ENCODE measurements around the gene MYH15.

Gene MYH15

GRCh38 chr3:108448593-108448992 is 61.8 kb downstream of the MYH15 start:
- TF ChIP-seq CTCF (IDR thresholded peaks at IDR 0.05; ENCODE audit: low read depth, low read length) = no peak
- no peak overlapping the region for H3K4me3 ChIP-seq (ENCODE audit: low read depth, low read length)

DNA sequence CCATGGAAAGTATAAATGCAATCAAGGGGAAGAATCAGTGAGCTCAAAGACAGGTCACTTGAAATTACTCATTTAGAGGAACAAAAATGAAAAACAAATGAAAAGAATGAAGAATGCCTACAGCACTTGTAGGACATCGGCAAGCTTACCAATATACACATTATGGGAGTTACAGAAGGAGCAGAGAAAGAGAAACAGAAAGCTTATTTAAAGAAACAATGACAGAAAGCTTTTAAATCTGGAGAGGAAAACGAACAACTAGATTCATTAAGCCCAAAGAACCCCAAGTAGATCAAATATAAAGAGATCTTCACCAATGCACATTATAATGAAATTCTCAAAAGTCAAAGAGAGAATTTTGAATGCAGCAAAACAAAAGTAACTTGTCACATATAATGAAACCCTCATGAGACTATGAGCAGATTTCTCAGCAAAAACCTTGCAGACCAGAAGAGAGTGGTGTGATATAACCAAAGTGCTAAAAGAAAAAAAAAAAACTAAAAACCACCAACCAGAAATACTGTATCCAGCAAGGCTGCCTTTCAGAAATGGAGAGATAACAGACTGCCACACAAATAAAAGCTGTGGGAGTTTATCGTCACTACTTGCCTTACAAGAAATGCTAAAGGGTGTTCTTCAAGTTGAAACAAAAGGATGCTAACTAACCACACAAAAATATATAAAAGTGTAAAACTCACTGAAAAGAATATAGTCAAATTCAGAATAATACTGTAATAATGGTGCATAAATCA is 63.1 kb downstream of the MYH15 start:
- TF ChIP-seq CTCF (IDR thresholded peaks at IDR 0.05; ENCODE audit: low read depth, low read length) = no peak
- H3K4me3 ChIP-seq (ENCODE audit: low read depth, low read length) = no peak overlapping the region

DNA sequence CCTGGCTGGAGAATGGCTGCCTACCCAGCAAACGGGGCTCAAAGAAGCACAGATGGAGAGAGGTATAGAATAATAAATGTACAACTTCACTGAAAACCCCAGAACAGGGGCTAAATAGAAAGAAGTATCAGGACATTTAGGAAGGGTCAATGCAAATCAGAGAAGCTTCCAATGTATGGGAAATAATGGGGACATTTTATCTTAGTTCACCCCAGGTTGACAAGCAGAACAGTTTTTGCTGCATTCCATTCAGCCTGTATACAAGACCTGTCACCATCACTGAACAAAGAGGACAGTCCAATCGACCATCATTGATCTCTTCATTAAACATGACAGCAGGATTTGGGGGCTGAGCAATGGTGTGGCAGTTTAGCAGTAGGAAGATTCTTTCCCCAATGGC is 68.1 kb downstream of the MYH15 start:
- no peak for TF ChIP-seq CTCF (IDR thresholded peaks at IDR 0.05; ENCODE audit: low read depth, low read length)

DNA sequence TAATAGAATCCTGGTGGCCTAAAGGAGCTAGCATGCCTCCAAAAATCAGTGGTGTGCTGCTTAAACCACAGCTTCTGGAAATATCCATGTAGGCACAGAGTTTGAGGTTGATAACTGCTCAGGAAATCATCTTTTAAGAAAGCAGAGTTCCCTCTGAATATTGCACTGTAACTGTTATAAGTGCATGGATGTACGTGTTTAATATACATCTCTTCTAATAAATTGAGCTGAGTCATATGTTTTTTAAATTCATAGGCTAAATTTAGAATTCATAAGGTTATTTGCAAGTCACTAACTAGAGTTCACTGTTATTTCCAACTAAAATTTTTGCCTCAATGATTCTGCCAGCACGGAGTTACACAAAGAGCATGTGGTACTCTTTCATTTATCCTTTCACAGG is 68.9 kb downstream of the MYH15 start:
- TF ChIP-seq CTCF (IDR thresholded peaks at IDR 0.05; ENCODE audit: low read depth, low read length) = no peak
- H3K4me3 ChIP-seq (ENCODE audit: low read depth, low read length) = no peak overlapping the region

More for the DNA sequence above, 68.1 kb downstream of the MYH15 start:
- H3K4me3 ChIP-seq (ENCODE audit: low read depth, low read length) = no peak overlapping the region

GRCh38 chr3:108441071-108441507 is 69.3 kb downstream of the MYH15 start:
- TF ChIP-seq CTCF (IDR thresholded peaks at IDR 0.05; ENCODE audit: low read depth, low read length) = no peak
- no peak overlapping the region for H3K4me3 ChIP-seq (ENCODE audit: low read depth, low read length)

DNA sequence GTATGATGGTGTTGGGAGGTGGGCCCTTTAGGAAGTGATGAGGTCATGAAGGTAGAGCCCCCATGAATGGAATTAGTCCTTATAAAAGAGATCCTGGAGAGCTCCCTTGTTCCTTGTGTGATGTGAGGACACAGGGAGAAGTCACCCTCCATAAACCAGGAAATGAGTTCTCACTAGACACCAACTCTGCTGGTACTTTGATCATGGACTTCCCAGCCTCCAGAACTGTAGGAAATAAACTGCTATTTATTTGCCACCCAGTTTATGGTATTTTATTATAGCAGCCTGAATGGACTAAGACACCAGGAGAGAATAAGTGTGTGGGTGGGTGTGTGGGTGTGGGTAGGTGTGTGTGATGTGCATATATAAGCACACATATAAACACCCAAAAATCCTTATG is 71.9 kb downstream of the MYH15 start:
- no peak for TF ChIP-seq CTCF (IDR thresholded peaks at IDR 0.05; ENCODE audit: low read depth, low read length)
- no peak overlapping the region for H3K4me3 ChIP-seq (ENCODE audit: low read depth, low read length)

DNA sequence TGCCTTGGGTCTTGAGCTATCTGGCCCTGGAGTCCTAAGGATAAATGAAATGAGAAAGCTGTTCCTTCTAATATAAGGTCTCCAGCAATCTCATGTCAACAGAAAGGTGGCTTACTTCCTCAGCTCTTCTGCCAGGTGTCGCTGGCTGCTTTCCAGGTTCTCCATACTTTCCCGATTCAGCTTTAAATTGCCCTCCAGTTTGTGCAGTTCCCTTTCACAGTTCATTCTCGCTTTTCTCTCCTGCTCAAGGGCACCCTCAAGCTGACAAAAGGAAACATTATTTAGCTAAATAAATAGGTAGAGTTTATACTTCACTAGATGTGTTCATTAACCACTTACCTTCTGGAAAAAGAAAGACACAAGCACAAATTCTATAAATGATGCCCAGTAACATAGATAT is 73.0 kb downstream of the MYH15 start:
- no peak overlapping the region for H3K4me3 ChIP-seq (ENCODE audit: low read depth, low read length)
- TF ChIP-seq CTCF (IDR thresholded peaks at IDR 0.05; ENCODE audit: low read depth, low read length) = no peak

Measured in WI38 (cell line).